Thyroid gland (tissue), 4 donors: ENCODE measurements around the gene PLA2G12B. TPM values are rescaled to one million over a fixed set of nuclear protein-coding genes. Genes with fewer than 3 reads are reported as not detected.

Experiments used
- DNase-seq, 2 donors: peaks; one replicate each; pipeline ENCODE4 v3.0.0-alpha.2; 2019
- H3K27ac ChIP-seq, 3 donors: fragments of 200-600 bp; sonication (generic); 1 replicate in 2 of 3; 2 replicates in 1 of 3; pipeline ENCODE4 v1.5.1; 2016 to 2019; ENCODE audit warnings: mild to moderate bottlenecking in 1 of 3, moderate library complexity in 1 of 3
- H3K27me3 ChIP-seq: fragments of 200-600 bp; sonication (generic); one replicate; pipeline ENCODE4 v1.5.1; 2019
- H3K36me3 ChIP-seq, 2 donors: fragments of 200-600 bp; sonication (generic); one replicate each; pipeline ENCODE4 v1.5.1; 2016 to 2019
- H3K4me1 ChIP-seq, 2 donors: fragments of 200-600 bp; sonication (generic); one replicate each; pipeline ENCODE4 v1.5.1; 2017 to 2019
- H3K4me3 ChIP-seq, 3 donors: fragments of 200-600 bp; sonication (generic); replicated peaks in 1 of 3; 1 replicate in 2 of 3; 2 replicates in 1 of 3; pipeline ENCODE4 v1.5.1; 2016; ENCODE audit warnings: mild to moderate bottlenecking in 1 of 3
- H3K9me3 ChIP-seq: fragments of 200-600 bp; sonication (generic); one replicate; pipeline ENCODE4 v1.5.1; 2017
- POLR2A ChIP-seq, 2 donors: fragments of 450-650 bp; IDR thresholded peaks; one replicate each; pipeline ENCODE4 v1.6.1; 2017; ENCODE audit warnings: antibody characterized with exemption in 2 of 2, mild to moderate bottlenecking in 2 of 2, moderate library complexity in 1 of 2
- WGBS, 2 donors: methylation state at CpG; one replicate each; pipeline ENCODE4 v1.1.5; 2017; 5-methylcytosine and 5-hydroxymethylcytosine counted together
- intact Hi-C: fragments of 100-400 bp; cut with DNase I; formaldehyde crosslinking; loops from one replicate; pipeline ENCODE4 v1.15.1; 2023
- total RNA-seq, 4 donors: library from RNA; depleted of rRNA; stranded (reverse); fragments of >200 nt; gene quantifications; one replicate each; pipeline ENCODE4 v1.2.3, GENCODE V29; 2016
- TF ChIP-seq, protein P1 (sequence below), 6 experiments: fragments of 200-600 bp in 3 of 6; fragments of 450-650 bp in 3 of 6; sonication (generic) in 3 of 6; IDR thresholded peaks; one replicate each; pipeline ENCODE4 v1.5.1; 2016 to 2019; ENCODE audit warnings: antibody characterized with exemption in 6 of 6, mild to moderate bottlenecking in 2 of 6, inconsistent platforms in 1 of 6, moderate library complexity in 1 of 6

Gene PLA2G12B
- total RNA-seq, 4 donors from 2014 or later = not detected

DNA sequence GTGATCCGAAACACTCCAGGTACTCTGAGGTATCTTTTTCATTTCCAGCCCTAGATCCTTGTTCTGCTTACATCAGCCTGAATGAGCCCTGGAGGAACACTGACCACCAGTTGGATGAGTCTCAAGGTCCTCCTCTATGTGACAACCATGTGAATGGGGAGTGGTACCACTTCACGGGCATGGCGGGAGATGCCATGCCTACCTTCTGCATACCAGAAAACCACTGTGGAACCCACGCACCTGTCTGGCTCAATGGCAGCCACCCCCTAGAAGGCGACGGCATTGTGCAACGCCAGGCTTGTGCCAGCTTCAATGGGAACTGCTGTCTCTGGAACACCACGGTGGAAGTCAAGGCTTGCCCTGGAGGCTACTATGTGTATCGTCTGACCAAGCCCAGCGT lies 56.0 kb downstream of the PLA2G12B start:
- H3K4me1 ChIP-seq = no peaks in the 10 kb centered on the region
- 93 to 99% methylated on average over 9 of the region's 10 CpGs for WGBS, 2 donors
- TF ChIP-seq, protein P1, sequence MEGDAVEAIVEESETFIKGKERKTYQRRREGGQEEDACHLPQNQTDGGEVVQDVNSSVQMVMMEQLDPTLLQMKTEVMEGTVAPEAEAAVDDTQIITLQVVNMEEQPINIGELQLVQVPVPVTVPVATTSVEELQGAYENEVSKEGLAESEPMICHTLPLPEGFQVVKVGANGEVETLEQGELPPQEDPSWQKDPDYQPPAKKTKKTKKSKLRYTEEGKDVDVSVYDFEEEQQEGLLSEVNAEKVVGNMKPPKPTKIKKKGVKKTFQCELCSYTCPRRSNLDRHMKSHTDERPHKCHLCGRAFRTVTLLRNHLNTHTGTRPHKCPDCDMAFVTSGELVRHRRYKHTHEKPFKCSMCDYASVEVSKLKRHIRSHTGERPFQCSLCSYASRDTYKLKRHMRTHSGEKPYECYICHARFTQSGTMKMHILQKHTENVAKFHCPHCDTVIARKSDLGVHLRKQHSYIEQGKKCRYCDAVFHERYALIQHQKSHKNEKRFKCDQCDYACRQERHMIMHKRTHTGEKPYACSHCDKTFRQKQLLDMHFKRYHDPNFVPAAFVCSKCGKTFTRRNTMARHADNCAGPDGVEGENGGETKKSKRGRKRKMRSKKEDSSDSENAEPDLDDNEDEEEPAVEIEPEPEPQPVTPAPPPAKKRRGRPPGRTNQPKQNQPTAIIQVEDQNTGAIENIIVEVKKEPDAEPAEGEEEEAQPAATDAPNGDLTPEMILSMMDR (IDR thresholded peaks at IDR 0.05) = no peak
- TF ChIP-seq POLR2A (IDR thresholded peaks at IDR 0.05) = no peak
- no peak for DNase-seq
- H3K4me3 ChIP-seq = no peak overlapping the region
- intact Hi-C loops = no loop called here
- H3K9me3 ChIP-seq = no peaks in the 10 kb centered on the region
- no peaks in the 10 kb centered on the region for H3K27me3 ChIP-seq
- no peaks in the 10 kb centered on the region for H3K36me3 ChIP-seq
- no peak overlapping the region for H3K27ac ChIP-seq

DNA sequence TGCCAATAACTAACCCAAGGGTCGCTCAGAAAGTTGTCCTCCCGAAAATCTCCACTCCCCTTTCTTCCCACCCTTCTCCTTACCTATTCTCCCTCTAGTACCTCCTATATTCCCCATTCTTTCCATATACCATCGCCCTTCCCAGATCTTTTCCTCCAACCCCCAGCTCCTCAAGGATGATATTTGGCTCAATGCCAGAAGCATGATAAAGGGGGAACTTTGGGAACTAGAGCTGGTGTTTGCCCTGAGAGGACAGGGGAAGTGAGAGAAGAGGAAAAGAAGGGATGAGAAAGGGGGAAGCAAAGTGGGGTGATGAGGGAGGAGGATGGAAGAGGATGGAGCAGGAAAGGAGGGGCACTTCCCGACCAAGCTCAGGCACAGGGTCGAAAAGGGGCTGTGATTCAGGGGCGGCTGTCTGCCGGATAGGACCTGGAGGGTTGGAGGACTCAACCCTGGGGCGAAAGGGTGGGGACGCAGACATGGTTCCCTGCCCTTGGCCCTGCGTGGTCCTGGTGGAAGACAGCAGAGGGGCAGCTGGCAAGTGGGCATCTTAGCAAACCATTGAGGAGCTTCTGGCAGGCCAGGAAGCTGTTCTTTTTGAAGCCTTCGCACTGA lies 59.3 kb downstream of the PLA2G12B start:
- no peak overlapping the region for H3K27ac ChIP-seq
- TF ChIP-seq, protein P1 (IDR thresholded peaks at IDR 0.05) = no peak
- no peak for TF ChIP-seq POLR2A (IDR thresholded peaks at IDR 0.05)
- 77% methylated on average over 11 of the region's 11 CpGs for WGBS, 2 donors
- H3K36me3 ChIP-seq = no peaks in the 10 kb centered on the region
- H3K9me3 ChIP-seq = no peaks in the 10 kb centered on the region
- no peaks in the 10 kb centered on the region for H3K4me1 ChIP-seq
- intact Hi-C loops = no loop called here
- no peaks in the 10 kb centered on the region for H3K27me3 ChIP-seq
- no peak overlapping the region for H3K4me3 ChIP-seq
- no peak for DNase-seq

DNA sequence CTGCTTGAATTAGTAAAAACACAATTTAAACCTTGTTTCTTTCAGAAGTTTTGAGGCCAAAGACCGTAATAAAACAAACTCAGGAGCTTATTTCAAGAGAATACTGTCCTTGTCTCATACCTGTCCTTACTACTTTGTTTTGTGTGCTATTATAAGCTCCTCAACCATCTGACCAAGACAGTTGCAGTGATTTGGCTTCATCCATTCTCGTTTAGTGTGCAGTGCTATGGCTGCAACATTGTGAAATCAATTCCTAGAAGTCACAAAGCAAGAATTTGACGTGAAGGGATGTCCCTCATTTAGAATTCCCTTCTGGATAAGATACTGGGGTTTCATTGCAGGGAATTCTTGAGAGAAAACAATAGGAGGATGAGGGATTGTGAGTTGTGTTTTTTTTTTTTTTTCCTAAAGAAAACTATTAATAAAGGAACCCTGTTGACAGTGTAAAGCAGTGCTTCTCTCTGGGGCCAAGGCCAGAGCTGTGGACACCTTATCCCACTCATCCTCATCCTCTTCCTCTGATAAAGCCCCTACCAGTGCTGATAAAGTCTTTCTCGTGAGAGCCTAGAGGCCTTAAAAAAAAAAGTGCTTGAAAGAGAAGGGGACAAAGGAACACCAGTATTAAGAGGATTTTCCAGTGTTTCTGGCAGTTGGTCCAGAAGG lies 61.3 kb downstream of the PLA2G12B start, which contains the start of gene OIT3:
OIT3 (plus strand) TSS at position 604 of the 663 bp plus-strand sequence. CDS start 60 bp downstream, outside the sequence.
- H3K4me1 ChIP-seq = no peaks in the 10 kb centered on the region
- H3K36me3 ChIP-seq = no peaks in the 10 kb centered on the region
- intact Hi-C loops = no loop called here
- no peaks in the 10 kb centered on the region for H3K27me3 ChIP-seq
- no peaks in the 10 kb centered on the region for H3K9me3 ChIP-seq
- H3K4me3 ChIP-seq = no peak within 1 kb of the TSS
- WGBS, 2 donors = 63 to 70% methylated on average over 4 of the region's 4 CpGs
- no peak within 1 kb of the TSS for H3K27ac ChIP-seq
- DNase-seq = no peak
- TF ChIP-seq POLR2A (IDR thresholded peaks at IDR 0.05) = no peak
- TF ChIP-seq, protein P1 (IDR thresholded peaks at IDR 0.05) = no peak

DNA sequence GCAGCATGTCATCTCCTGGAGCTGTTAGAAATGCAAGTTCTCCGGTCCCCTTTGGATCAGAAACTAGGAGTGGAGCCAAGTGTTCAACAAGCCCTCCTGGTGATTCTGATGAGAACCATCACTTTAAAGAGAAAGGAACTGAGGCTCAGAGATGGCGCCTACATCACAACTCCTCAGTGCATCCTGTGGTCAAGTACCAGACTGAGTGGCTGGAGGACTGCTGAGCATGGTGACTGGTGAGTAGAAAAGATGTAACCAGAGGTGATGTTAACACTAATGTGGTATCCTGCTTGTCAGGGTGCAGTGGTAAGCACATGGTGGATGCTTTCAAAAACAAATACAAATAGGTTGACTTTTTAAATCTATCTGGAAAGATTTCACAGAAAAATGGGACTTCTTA lies 64.5 kb downstream of the PLA2G12B start:
- H3K4me3 ChIP-seq = no peak overlapping the region
- no peak for DNase-seq
- intact Hi-C loops = no loop called here
- H3K9me3 ChIP-seq = no peaks in the 10 kb centered on the region
- H3K4me1 ChIP-seq = no peaks in the 10 kb centered on the region
- H3K27ac ChIP-seq = no peak overlapping the region
- no peaks in the 10 kb centered on the region for H3K27me3 ChIP-seq
- no peak for TF ChIP-seq POLR2A (IDR thresholded peaks at IDR 0.05)
- TF ChIP-seq, protein P1 (IDR thresholded peaks at IDR 0.05) = no peak
- WGBS, 2 donors = 81 to 84% methylated on average over 2 of the region's 2 CpGs
- no peaks in the 10 kb centered on the region for H3K36me3 ChIP-seq

DNA sequence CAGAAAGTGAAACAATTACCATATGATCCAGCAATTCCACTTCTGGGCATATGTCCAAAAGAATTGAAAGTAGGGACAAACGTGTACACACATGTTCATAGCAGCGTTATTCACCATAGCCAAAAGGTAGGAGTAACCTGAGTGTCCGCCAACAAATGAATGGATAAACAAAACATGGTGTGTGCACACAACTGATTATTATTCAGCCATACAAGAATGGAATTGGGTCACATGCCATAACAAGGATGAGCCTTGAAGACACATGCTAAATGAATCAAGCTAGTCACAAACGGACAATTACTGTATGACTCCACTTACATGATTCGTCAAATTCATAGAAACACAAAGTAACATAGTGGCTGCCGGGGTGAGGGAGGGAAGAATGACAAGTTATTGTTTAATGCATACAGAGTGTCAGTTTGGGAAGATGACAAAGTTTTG lies 65.2 kb downstream of the PLA2G12B start:
- Histone ChIP-seq H3K9me3 (no peaks in the 10 kb centered on the region), H3K4me1 (no peaks in the 10 kb centered on the region), H3K27me3 (no peaks in the 10 kb centered on the region), H3K36me3 (no peaks in the 10 kb centered on the region), H3K27ac (no peak overlapping the region), H3K4me3 (no peak overlapping the region)
- no peak for TF ChIP-seq POLR2A (IDR thresholded peaks at IDR 0.05)
- TF ChIP-seq, protein P1 (IDR thresholded peaks at IDR 0.05) = no peak
- WGBS, 2 donors = 63 to 67% methylated on average over 6 of the region's 6 CpGs
- intact Hi-C loops = no loop called here
- DNase-seq = no peak
